HG02571 (cell line): ENCODE results near the gene SYNGR1.
"Not testable (repeated sequence)": the region's sequence is repeated elsewhere in the genome, so short reads cannot be mapped to it uniquely, and the experiment has no call there.

Experiments used
- ATAC-seq: cut with Tn5 transposase; IDR thresholded peaks from one replicate; pipeline ENCODE4 v1.9.1; 2021; ENCODE audit warnings: mild to moderate bottlenecking, moderate library complexity; ENCODE audit not compliant: unreplicated experiment

The SYNGR1 gene

DNA sequence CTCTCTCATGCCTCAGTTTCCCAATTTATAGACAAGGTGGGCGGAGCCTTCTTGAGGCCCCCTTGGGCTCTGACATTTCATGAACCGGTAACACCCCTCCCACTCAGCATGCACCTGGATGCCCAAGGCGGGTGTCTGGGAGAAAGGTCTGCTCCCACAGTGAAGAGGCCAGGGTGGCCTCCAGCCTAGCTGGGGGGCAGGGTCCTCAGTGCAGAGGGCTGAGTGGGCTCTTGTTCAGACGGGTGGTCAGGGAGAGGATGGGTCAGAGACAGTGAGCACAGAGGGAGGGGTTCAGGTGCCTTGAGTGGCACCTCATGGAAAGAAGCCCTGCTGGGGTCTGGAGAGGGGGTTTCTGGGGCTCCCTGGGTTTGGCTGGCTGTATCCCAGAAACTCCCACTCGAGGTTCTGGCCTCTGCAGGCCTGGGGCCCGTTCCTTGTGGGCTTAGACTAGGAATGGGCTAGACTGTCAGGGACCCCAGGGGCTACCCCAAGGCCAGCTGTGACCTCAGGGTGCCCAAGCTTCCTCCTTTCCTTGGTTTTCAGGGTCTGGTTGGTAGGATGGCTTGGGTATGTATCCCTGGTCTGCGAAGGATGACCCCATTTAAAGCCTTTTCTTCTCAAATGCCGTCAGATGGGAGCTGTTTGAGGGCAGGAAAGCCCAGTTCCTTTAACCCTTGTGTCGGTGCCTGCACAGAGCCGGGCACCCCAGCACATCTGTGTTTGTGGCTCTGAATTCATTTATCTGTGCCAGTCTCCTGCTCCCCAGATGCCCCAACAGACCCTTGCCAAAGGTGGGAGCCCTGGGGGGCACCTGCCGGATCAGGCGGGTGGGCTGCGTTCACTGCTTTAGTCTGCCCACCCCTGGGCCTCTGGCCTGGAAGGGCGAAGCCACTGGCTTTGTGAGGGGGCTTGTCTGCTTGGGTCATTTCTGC is 1.2 kb downstream of the SYNGR1 start:
- ATAC-seq: no peak

DNA sequence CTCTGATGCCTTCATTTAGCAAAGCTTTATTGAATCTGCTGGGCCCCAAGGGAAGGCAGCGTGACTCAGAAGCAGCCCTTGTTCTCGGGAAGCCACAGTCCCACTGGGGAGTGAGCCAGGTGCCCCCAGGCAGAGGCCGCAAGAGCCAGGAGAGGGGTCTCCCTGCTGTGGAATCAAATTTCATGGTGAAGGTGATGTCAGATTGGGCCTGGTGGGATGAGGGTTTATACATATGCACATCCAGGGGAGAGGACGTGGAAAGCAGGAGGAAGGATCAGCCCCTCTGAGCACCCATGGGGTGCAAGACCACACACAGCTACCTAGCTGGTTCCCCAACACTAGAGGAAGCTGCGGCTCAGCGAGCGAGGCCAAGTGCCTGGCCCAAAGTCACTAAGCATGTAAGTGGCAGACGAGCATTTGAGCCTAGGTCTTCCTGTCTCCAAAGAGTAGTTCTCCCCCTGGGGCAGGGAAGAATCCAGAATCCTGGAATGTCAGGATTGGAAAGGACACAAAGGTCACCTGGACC is 2.0 kb downstream of the SYNGR1 start:
- no peak for ATAC-seq

DNA sequence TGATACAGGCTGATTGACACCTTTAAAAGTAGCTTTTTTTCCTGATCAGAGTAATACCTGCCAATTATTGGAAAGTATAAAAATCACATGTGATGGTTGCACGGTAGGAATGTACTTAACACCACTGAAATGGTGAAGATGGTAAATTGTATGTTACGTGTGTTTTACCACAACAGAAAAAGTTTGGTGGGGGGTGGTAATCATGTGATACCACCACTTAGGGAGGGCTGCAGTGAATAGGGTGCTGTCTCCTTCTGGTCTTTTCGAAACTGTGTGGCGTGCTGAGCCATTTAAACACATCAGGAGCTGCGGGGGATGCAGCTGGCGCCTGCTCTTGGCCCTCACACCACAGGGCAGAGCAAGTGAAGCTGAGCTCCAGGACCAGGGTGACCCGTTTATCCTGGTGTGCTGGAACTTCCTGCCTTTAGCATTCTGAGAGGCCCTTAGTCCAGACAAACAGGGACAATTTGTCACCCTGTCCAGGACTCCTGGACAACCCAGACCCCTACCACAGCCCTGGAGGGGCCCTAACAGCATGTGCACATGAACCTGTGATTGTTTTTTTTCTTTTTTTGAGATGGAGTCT is 2.6 kb downstream of the SYNGR1 start:
- no peak for ATAC-seq

DNA sequence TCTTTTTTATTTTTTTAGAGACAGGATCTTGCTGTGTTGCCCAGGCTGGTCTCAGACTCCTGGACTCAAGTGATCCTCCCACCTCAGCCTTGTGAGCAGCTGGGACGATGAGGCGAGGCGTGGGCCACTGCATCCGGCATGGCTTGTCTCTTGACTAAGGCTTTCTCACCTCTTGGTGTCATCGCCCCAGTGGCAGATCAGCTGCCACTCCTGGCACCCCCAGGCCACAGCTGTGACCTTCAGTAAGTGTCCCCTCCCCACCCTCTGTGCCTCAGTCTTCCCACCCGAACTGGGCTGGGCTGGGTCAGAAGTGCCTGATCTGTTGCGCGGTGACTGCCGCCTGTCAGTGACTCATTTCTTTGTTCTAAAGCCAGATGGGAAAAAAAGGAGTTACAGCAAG is 3.6 kb downstream of the SYNGR1 start:
- no peak for ATAC-seq

DNA sequence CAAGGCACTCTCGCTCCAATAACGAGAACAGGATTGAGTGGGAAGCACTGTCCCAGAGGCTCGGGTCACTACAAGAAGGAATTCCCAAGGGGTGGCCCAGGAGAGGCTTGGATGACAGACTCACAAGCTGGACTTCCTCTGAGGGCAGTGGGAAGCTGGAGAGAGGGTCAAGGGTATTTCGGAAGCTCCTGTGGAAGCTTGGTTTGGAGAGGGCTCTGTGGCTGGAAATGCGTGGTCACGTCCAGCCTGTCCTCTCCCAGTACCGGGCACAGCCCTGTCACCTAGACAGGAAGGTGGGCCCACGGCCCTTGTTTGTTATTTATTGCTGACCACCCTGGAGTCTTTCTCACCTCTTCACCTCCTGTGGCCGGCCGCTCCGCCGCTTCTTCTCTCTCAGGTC is 5.3 kb downstream of the SYNGR1 start:
- no peak for ATAC-seq

DNA sequence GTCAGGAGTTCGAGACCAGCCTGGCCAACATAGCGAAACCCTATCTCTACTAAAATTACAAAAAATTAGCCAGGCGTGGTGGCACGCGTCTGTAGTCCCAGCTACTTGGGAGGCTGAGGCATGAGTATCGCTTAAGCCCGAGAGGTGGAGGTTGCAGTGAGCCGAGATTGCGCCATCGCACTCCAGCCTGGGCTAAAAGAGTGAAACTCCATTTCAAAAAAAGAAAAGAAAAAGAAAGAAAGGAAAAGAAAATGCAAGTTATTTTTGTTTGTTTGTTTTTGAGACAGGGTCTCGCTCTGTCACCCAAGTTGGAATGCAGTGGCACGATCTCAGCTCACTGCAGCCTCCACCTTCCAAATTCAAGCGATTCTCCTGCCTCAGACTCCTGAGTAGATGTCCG is 6.0 kb downstream of the SYNGR1 start:
- ATAC-seq: not testable (repeated sequence)

DNA sequence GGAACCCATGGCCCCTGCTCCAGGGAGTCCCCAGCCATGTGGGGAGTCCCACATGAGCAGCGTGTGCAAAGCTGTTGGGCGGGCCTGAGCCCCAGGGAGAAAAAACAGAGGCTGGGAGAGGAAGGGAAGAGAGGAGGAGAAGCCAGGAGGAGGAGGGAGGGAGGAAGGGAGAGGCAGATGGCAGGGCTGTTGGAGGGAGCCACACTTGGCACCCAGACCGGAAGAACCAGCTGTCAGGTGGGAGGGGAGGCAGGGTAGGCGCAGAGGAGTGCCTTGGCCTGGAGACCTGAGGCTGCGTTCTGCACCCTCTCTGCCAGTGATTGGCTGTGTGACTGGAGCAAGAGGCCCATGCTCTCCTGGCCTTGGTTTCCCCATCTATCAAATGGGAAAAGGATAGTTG is 6.7 kb downstream of the SYNGR1 start:
- no peak for ATAC-seq

DNA sequence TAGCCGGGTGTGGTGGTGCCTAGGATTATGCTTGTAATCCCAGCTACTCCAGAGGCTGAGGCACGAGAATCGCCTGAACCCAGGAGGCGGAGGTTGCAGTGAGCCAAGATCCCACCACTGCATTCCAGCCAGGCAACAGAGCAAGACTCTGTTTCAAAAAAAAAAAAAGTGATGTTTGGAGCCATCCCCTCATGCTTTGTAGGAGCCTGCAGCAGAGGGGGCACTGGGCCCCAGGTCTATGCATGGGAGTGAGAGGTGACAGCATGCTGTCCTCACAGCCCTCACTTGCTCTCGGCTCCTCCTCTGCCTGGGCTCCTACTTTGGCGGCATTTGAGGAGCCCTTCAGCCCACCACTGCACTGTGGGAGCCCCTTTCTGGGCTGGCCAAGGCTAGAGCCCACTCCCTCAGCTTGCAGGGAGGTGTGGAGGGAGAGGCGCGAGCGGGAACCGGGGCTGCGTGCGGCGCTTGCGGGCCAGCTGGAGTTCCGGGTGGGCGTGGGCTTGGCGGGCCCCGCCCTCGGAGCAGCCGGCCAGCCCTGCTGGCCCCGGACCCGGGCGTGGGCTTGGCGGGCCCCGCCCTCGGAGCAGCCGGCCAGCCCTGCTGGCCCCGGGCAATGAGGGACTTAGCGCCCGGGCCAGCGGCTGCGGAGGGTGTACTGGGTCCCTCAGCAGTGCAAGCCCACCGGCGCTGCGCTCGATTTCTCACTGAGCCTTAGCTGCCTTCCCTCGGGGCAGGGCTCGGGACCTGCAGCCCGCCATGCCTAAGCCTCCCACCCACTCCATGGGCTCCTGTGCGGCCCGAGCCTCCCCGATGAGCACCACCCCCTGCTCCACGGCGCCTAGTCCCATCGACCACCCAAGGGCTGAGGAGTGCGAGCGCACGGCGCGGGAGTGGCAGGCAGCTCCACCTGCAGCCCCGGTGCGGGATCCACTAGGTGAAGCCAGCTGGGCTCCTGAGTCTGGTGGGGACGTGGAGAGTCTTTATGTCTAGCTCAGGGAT is 7.6 kb downstream of the SYNGR1 start:
- ATAC-seq: not testable (repeated sequence)

DNA sequence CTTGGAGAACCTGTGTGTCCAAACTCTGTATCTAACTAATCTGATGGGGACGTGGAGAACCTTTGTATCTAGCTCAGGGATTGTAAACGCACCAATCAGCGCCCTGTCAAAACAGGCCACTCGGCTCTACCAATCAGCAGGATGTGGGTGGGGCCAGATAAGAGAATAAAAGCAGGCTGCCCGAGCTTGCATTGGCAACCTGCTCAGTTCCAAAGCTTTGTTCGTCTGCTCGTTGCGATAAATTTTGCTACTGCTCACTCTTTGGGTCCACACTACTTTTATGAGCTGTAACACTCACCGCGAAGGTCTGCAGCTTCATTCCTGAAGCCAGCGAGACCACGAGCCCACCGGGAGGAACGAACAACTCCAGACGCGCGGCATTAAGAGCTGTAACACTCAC is 8.4 kb downstream of the SYNGR1 start:
- not testable (repeated sequence) for ATAC-seq

DNA sequence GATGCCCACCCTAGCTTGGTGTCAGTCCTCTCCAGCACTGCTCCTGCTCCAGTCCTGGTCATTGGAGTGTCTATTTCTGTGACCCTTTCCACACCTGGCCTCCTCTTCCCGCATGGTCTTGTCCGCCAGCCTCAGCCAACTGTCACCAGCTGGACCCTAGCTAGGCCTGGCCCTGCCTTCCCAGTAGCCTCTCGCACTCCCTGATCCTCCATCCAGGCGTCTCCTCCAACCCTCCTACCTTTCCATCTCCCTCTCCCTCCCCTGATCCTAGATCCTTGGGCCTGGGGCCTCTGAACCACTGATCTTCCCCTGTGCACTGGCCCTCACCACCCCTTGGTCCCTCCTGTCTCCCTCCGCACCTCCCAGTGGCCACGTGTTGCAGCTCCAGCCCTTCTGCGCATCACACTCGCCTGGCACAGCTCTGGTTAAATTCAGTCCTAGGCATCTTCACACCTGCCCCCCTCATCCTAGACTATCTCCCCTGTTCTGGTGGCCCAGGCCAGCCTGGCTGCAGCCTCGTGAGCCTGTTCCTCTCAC is 9.9 kb downstream of the SYNGR1 start:
- no peak for ATAC-seq

DNA sequence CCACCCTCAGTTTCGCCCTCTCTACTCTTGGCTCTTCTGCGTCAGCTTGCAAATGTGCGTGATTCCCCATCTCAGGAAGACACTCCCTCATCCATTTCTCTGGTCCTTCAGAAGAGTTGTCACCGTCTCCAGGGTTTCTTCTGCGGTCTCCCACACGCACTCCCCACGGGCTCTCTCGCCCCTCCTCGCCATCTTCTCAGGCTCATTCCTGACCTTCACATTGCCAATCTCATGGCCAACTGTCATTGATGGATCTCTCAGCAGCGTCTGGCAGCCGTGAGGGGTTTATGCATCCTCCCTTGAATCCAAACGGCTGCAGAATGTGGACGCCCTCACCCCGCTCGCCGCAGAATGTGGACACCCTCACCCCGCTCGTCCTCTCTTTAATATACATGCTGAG is 10.5 kb downstream of the SYNGR1 start:
- ATAC-seq: no peak

DNA sequence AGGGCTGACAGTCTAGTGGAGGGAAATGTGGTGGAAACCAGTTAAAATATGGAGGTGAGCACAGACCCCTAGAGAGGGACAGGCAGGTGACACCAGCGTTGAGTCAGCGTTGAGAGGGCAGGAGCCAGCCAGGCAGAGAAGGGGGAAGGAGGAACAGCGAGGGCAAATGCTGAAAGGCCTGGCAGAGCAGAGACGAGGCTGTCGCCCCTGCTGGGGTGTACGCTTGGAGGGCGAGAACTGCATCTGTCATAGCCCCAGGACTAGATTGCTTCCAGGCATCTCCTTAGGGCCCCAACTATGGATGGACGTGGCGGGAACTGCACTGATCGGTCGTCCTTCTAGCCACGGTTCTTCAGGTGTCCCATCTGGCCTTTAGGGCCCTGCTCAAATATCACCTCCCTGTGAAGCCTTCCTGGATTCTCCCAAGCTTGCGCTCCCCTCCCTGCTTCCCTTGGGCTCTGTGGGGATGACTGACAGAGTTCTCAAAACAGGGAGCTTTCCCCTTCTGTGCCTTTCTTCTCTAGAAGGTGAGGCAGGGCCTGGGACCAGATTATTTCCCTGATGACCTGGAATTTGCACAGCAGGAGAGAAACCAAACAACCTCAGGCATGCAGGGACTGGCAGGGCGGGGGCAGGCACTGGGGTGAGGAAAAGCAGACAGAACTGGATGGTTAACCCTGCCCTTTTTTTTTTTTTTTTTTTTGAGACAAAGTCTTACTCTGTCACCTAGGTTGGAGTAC is 11.1 kb downstream of the SYNGR1 start:
- ATAC-seq: no peak

DNA sequence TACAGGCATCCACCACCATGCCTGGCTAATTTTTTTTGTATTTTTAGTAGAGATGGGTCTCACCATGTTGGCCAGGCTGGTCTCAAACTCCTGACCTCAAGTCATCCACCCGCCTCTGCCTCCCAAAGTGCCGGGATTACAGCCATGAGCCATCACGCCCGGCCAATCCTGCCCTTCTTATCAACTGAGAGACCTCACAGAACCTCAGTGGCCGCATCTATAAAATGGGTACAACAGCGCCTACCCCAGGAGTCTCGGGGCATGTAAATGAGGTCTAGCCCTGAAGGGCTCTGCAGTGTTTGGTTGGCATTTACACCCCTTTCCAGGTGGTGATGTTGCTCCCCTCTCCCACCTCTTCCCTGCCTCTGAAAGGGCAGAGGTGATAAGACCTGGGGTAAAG is 11.7 kb downstream of the SYNGR1 start:
- no peak for ATAC-seq

DNA sequence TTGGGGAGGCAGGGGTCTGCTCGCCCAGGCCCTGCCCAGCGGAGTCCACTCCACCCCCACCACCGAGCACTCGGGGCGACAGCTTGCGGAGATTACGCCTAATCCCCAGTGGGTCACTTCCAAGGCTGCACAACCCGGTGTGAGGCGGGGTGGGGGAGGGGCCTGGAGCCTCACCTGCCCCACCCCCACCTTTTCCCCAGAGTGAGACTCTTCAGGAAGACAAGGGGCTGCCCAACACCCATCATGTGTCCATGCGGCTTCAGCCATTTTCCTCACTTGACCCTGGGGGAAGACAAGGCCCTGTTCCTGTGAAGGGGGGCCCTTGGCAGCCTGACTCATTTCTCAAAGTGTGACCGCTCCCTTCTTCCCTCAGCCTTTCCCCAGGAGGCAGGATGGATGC is 12.5 kb downstream of the SYNGR1 start:
- no peak for ATAC-seq

DNA sequence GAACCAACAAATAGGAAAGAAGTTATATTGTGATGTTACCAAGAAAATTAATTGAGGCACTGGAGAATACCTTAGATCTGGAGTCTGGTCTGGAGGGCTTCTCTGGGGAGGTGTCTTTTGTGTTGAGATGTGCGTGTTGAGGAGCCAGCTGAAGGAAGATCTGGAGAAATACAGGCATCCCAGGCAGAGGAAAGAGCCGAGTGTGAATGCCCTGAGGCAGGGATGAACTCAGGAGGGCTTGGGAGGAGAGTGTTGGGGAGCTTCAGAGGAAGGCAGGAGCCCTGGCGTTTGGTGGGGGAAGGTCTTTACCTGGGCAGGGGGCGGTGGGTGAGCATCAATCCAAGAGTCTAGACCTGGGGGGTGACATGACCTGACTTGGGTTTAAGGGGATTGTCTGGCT is 13.1 kb downstream of the SYNGR1 start:
- ATAC-seq: no peak

DNA sequence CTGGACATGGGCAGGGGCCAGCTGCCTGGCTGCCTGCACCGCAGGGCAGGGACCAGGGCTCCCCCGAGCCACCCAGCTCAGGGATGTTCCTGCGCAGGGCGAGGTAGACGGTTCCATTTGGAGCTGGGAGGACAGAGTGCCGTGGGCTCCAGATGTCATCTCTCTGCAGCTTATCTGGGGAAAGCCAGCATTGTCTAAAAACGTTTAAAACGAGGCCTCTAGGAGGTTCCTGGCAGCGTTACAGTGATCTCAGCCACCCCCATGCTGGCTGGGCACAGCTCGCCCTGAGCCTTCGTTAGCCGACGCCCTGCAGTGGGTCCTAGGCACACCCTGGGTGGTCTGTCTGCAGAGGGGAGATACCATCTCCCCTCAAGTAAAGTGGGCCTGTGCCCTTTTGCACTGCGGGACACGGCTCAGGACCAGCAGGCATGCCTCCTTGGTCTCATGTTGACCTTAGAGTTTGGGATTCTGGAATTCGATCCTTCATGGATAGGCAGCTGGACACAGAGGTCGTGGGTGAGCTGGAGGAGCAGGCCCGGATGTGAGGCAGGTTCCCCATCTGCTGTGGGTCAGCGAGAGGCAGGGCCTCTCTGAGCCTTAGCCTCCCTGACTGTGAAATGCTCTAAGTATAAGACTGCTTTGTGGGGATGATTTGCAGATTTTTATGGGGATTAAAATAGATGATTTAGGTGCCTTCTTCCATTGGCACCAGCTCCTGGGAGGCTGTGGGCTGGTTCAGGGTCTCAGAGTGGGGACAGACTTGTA is 14.1 kb downstream of the SYNGR1 start:
- ATAC-seq: no peak

DNA sequence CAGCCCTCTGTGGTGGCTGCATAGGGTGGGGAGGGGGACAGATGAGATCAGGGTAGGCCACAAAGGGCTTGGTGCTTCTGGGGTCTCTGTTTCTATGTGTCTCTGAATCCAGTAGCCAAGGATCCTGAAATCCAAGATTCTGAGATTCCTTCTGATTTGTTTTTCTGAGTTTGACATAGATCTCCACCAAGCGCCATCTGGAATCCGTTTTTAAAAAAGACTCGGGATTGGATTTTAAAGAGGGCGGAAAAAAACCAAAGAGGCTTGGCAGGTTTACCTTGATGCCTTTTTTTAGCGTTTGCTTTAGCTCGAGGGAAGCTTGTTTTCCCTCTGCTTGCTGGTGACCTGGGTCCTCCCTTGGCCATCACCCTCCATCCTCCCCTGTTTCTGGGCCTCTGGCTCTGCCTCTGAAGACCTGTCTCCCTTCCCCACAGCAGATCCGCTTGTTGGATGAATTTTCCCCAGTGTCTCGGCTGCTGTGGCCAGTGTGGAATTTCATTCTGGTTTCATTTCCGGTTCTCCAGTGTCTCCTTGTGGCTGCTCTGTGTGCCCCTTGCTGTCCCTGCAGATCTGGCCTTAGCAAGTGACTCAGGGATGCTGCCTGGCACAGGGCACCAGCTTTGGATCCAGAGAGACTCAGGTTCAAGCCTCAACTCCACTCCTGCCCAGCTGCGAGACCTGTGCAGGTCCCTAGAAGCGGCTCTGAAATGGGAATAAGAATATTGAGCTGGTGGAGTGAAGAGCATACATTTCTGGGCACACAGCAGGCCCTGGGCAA is 15.1 kb downstream of the SYNGR1 start:
- no peak for ATAC-seq

DNA sequence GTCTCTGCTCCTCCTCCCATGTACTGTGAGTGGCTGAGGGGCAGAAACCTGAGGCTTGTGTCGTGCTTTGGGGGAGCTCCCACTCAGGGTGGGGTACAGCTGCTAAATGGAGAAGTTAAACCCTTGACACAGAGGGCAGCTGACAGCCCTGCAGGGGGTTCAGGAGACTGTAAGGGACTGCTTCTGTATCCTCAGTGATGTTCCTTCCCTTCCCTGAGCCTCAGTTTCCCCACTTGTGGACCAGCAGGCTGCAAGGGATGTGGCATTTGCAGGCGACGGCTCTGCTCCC is 15.6 kb downstream of the SYNGR1 start:
- no peak for ATAC-seq

DNA sequence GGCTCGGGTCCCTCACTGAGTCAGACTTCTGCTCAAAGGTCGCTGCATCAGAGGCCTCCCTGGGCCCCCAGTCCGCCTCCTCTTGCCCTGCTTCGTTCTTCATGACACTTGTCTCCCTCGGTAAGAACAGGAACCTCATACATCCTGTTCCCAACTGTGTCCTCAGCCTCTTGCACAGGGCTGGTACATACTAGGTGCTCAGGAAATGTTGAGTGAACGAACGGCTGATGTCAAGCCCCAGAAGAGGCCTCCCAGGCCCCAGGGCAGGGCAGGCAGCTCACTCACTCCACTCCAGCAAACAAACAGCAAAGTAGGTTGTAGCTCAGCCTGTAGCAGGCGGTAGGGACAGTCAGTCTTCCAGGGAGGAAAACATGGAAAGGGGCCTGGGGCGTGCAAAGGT is 17.2 kb downstream of the SYNGR1 start:
- ATAC-seq: no peak
